NCI-H524 (cell line): ENCODE measurements around the gene BCL6B.

Source experiments
- DNase-seq, 2 experiments: peaks; one replicate each; lab custom pipeline; 2025; lab: John Stamatoyannopoulos, UW

The BCL6B gene

GRCh38 chr17:7007143-7007542 lies 15.7 kb upstream of the BCL6B start:
- DNase-seq: no peak

- no peak for DNase-seq
These were observed 12.3 kb upstream of the BCL6B start for GRCh38 chr17:7010523-7010922.

- DNase-seq: no peak
These were observed 11.4 kb upstream of the BCL6B start for GRCh38 chr17:7011415-7011814.

GRCh38 chr17:7011942-7012254 lies 11.0 kb upstream of the BCL6B start:
- no peak for DNase-seq

- peak; percentile 67 to 74 for DNase-seq
These were observed 8.4 kb upstream of the BCL6B start for GRCh38 chr17:7014261-7014994.

- no peak for DNase-seq
These were observed 7.6 kb upstream of the BCL6B start for GRCh38 chr17:7014995-7015958.

GRCh38 chr17:7016418-7016817 lies 6.4 kb upstream of the BCL6B start:
- DNase-seq: no peak

GRCh38 chr17:7016886-7017826 lies 5.7 kb upstream of the BCL6B start:
- no peak for DNase-seq

- DNase-seq: no peak
These were observed 5.0 kb upstream of the BCL6B start for GRCh38 chr17:7017827-7018200.

- no peak for DNase-seq
These were observed 4.4 kb upstream of the BCL6B start for GRCh38 chr17:7018331-7018964.

GRCh38 chr17:7019367-7019766 lies 3.5 kb upstream of the BCL6B start:
- DNase-seq: no peak

GRCh38 chr17:7019839-7020519 lies 2.9 kb upstream of the BCL6B start:
- DNase-seq: no peak

- DNase-seq: no peak
These were observed 1.8 kb upstream of the BCL6B start for GRCh38 chr17:7020894-7021664.

GRCh38 chr17:7021993-7022778 lies 664 bp upstream of the BCL6B start:
- peak in 1 of 2 experiments; percentile 13 for DNase-seq

- DNase-seq: no peak
These were observed 939 bp downstream of the BCL6B start for GRCh38 chr17:7023576-7024401.

- no peak for DNase-seq
These were observed 1.5 kb downstream of the BCL6B start for GRCh38 chr17:7024402-7024785.

GRCh38 chr17:7025245-7025644 lies 2.4 kb downstream of the BCL6B start:
- DNase-seq: no peak

GRCh38 chr17:7026471-7027115 lies 3.7 kb downstream of the BCL6B start:
- no peak for DNase-seq
